Endothelial cell of umbilical vein (primary cell): ENCODE measurements around the gene NBEA. TPM values are rescaled to one million over a fixed set of nuclear protein-coding genes. Genes with fewer than 3 reads are reported as not detected.

Source experiments
- BruUV-seq: library from RNA; stranded (reverse); fragments of 400-500 nt; replicated peaks from 2 replicates; lab custom pipeline; 2021; lab: Mats Ljungman, UMichigan
- CTCF ChIA-PET: fragments of 300-600, 350-600 bp; sonication (Branson Sonifier 250); formaldehyde crosslinking; loops from one replicate; lab custom pipeline; 2021; ENCODE audit warnings: antibody characterized with exemption, inconsistent platforms; lab: Charles Lee
- POLR2A ChIA-PET: fragments of 300-600, 350-600 bp; sonication (Branson Sonifier 250); formaldehyde crosslinking; loops from one replicate; lab custom pipeline; 2021; ENCODE audit warnings: antibody characterized with exemption, inconsistent platforms; lab: Charles Lee
- DNase-seq: peaks from one replicate; pipeline ENCODE4 v3.0.0-alpha.2; 2011; ENCODE audit warnings: low read depth, low spot score
- FAIRE-seq: peaks from 2 replicates; lab custom pipeline; 2011; peaks lifted over from hg19 to GRCh38; lab: Jason Lieb, UNC
- H2AFZ ChIP-seq: 2 replicates; pipeline ENCODE4 v1.6.0; 2012; ENCODE audit warnings: low read depth, low read length, control low read depth, inconsistent platforms
- H3K27ac ChIP-seq: 2 replicates; pipeline ENCODE4 v1.5.1; 2011; ENCODE audit warnings: low read depth, mild to moderate bottlenecking, control low read depth, low read length, moderate library complexity; ENCODE audit not compliant: insufficient read depth
- H3K27me3 ChIP-seq, 2 experiments: 2 replicates each; pipeline versions ENCODE4 v1.6.0 to v1.6.1; 2011; ENCODE audit warnings: low read length in 2 of 2, mixed read lengths in 1 of 2; ENCODE audit not compliant: control insufficient read depth in 2 of 2, insufficient read depth in 2 of 2
- H3K36me3 ChIP-seq, 2 experiments: 2 replicates in 1 of 2; 3 replicates in 1 of 2; pipeline ENCODE4 v1.5.1; 2011; ENCODE audit warnings: low read length in 2 of 2, mild to moderate bottlenecking in 1 of 2, moderate library complexity in 1 of 2; ENCODE audit not compliant: control insufficient read depth in 2 of 2, insufficient read depth in 2 of 2; ENCODE audit errors: extremely low read depth in 1 of 2
- H3K4me1 ChIP-seq: 3 replicates; pipeline ENCODE4 v1.5.1; 2011; ENCODE audit warnings: mild to moderate bottlenecking, low read length; ENCODE audit not compliant: control insufficient read depth, insufficient read depth; ENCODE audit errors: extremely low read depth
- H3K4me2 ChIP-seq: 2 replicates; pipeline ENCODE4 v1.6.1; 2011; ENCODE audit warnings: low read length, control low read depth, mixed read lengths; ENCODE audit not compliant: insufficient read depth
- H3K4me3 ChIP-seq, 3 experiments: fragments of 200-600 bp in 1 of 3; sonication (generic), shearing (Covaris generic) in 1 of 3; replicated peaks in 1 of 3; 2 replicates each; pipeline ENCODE4 v1.5.1; 2011 to 2016; ENCODE audit warnings: control low read depth in 3 of 3, low read length in 3 of 3, mild to moderate bottlenecking in 2 of 3, inconsistent platforms in 1 of 3, low read depth in 1 of 3, moderate library complexity in 1 of 3; ENCODE audit not compliant: insufficient read depth in 1 of 3
- H3K79me2 ChIP-seq: 2 replicates; pipeline ENCODE4 v1.6.0; 2012; ENCODE audit warnings: low read length, inconsistent platforms; ENCODE audit not compliant: control insufficient read depth, insufficient read depth
- H3K9ac ChIP-seq: replicated peaks from 2 replicates; pipeline ENCODE3; 2011; ENCODE audit warnings: low read length, control low read depth; ENCODE audit not compliant: insufficient read depth; ENCODE audit errors: extremely low read depth
- H3K9me1 ChIP-seq: replicated peaks from 3 replicates; pipeline ENCODE4 v1.6.0; 2011; ENCODE audit warnings: mild to moderate bottlenecking, low read length; ENCODE audit not compliant: control insufficient read depth, insufficient read depth; ENCODE audit errors: extremely low read depth
- H3K9me3 ChIP-seq: replicated peaks from 2 replicates; pipeline ENCODE4 v1.5.1; 2012; ENCODE audit warnings: low read length, inconsistent platforms; ENCODE audit not compliant: control insufficient read depth, insufficient read depth
- H4K20me1 ChIP-seq: replicated peaks from 2 replicates; pipeline ENCODE3; 2011; ENCODE audit warnings: mild to moderate bottlenecking, low read length; ENCODE audit not compliant: control insufficient read depth, insufficient read depth; ENCODE audit errors: extremely low read depth
- EZH2 ChIP-seq: IDR thresholded peaks from 2 replicates; pipeline ENCODE4 v1.6.1; 2012; ENCODE audit warnings: borderline replicate concordance, low read depth, mild to moderate bottlenecking, moderate library complexity, low read length, inconsistent platforms; ENCODE audit not compliant: severe bottlenecking
- FOS ChIP-seq: IDR thresholded peaks from 2 replicates; pipeline ENCODE4 v1.6.1; 2011; ENCODE audit warnings: mild to moderate bottlenecking, low read length, moderate library complexity, borderline replicate concordance; ENCODE audit not compliant: insufficient read depth
- GATA2 ChIP-seq: IDR thresholded peaks from 2 replicates; pipeline ENCODE4 v1.7.0; 2011; ENCODE audit warnings: low read depth, mild to moderate bottlenecking, moderate library complexity, mixed read lengths, low read length; ENCODE audit not compliant: insufficient read length, insufficient read depth
- JUN ChIP-seq: IDR thresholded peaks from 2 replicates; pipeline ENCODE4 v1.6.1; 2011; ENCODE audit warnings: borderline replicate concordance, low read depth; ENCODE audit not compliant: insufficient read length, insufficient read depth
- MYC ChIP-seq: IDR thresholded peaks from one replicate; pipeline ENCODE4 v1.6.1; 2011; ENCODE audit warnings: mild to moderate bottlenecking, low read depth, low read length
- POLR2A ChIP-seq: IDR thresholded peaks from 2 replicates; pipeline ENCODE4 v1.6.1; 2012; ENCODE audit warnings: low read depth, mild to moderate bottlenecking, control low read depth, low read length
- POLR2AphosphoS5 ChIP-seq: IDR thresholded peaks from 2 replicates; pipeline ENCODE4 v1.6.1; 2012; ENCODE audit warnings: low read depth, mild to moderate bottlenecking, control low read depth, low read length, moderate library complexity; ENCODE audit not compliant: insufficient read depth
- dilution Hi-C: fragments of 300-500 bp; cut with MboI; formaldehyde crosslinking; loops from one replicate; pipeline ENCODE4 v1.15.0; 2019; ENCODE audit warnings: low sequenced_read_pairs; ENCODE audit not compliant: extremely low pct_ligation_motif_present
- intact Hi-C: fragments of 100-400 bp; cut with micrococcal nuclease; formaldehyde crosslinking; loops from one replicate; pipeline ENCODE4 v1.10.0; 2022
- polyA plus RNA-seq, 4 experiments: library from polyadenylated mRNA; depleted of rRNA in 3 of 4; stranded (reverse) in 3 of 4; unstranded in 1 of 4; fragments of >200 nt; gene quantifications; 2 replicates each; pipeline versions ENCODE4 v1.2.1 to v1.2.3, GENCODE V29; 2011 to 2012; ENCODE audit warnings: missing spikeins in 1 of 4
- total RNA-seq: library from RNA; stranded (reverse); gene quantifications from 2 replicates; pipeline ENCODE4 v1.2.3, GENCODE V29; 2021
- TF ChIP-seq, protein P1 (sequence below): IDR thresholded peaks from 2 replicates; pipeline ENCODE4 v1.6.1; 2011; ENCODE audit not compliant: insufficient read depth, insufficient read length
- TF ChIP-seq, protein P2 (sequence below), 2 donors: IDR thresholded peaks; 1 replicate in 1 of 2; 2 replicates in 1 of 2; pipeline ENCODE4 v1.5.1; 2011; ENCODE audit warnings: low read length in 2 of 2, mild to moderate bottlenecking in 2 of 2, moderate library complexity in 2 of 2, control low read depth in 1 of 2, inconsistent platforms in 1 of 2, low read depth in 1 of 2; ENCODE audit not compliant: insufficient read depth in 1 of 2; ENCODE audit errors: extremely low read depth in 1 of 2

NBEA gene
- total and polyA plus RNA-seq, 2 donors (not counting 3 experiments of a cell fraction or from before 2014, with no cell fraction given) = 3.0 to 4.8 TPM

DNA sequence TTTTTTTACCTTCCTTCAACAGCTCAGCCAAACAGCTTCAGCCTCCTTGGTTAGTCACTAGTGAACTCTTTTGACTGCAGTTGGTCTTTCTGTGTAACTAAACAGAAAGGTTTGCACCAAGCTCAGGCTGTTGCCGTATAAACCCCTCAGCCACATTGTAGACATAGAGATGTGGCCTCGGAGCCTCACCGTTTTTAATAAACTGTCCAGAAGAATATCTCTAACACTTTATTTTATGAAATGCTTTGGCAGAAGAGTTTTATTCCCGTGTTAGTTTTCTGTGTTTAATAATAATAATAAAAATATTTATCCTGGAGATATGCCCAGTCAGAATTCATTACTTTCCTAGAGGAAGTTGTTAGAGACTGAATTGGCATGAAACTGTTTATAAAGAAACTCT, 706.1 kb downstream of the NBEA start:
- no peaks in the 10 kb centered on the region for H3K36me3 ChIP-seq
- no peak overlapping the region for H3K27ac ChIP-seq
- H3K79me2 ChIP-seq = no peaks in the 10 kb centered on the region
- no peak overlapping the region for H3K4me2 ChIP-seq
- DNase-seq (peak; percentile 44), FAIRE-seq (peak; percentile 40)
- intact Hi-C loops (no loop called here), dilution Hi-C loops (no loop called here)
- H3K27me3 ChIP-seq = no peaks in the 10 kb centered on the region
- H3K9me1 ChIP-seq = no peaks in the 10 kb centered on the region
- no peak overlapping the region for H2AFZ ChIP-seq
- no peak overlapping the region for H3K4me3 ChIP-seq
- ChIA-PET POLR2A (interaction anchor here (0.6 kb wide), 1 partner anchor 23 kb away, joined by 5 read pairs; no protein-coding TSS in a partner anchor), CTCF (interaction anchor here (0.6 to 2.3 kb wide), 4 partner anchors 12 to 446 kb away, joined by 3 to 9 read pairs (median 6); no protein-coding TSS in a partner anchor)
- TF ChIP-seq GATA2 (no peak), EZH2 (no peak), FOS (no peak), JUN (no peak), POLR2A (no peak), POLR2AphosphoS5 (no peak), MYC (no peak)
- TF ChIP-seq, protein P1, sequence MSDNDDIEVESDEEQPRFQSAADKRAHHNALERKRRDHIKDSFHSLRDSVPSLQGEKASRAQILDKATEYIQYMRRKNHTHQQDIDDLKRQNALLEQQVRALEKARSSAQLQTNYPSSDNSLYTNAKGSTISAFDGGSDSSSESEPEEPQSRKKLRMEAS = no peak
- TF ChIP-seq, protein P2, sequence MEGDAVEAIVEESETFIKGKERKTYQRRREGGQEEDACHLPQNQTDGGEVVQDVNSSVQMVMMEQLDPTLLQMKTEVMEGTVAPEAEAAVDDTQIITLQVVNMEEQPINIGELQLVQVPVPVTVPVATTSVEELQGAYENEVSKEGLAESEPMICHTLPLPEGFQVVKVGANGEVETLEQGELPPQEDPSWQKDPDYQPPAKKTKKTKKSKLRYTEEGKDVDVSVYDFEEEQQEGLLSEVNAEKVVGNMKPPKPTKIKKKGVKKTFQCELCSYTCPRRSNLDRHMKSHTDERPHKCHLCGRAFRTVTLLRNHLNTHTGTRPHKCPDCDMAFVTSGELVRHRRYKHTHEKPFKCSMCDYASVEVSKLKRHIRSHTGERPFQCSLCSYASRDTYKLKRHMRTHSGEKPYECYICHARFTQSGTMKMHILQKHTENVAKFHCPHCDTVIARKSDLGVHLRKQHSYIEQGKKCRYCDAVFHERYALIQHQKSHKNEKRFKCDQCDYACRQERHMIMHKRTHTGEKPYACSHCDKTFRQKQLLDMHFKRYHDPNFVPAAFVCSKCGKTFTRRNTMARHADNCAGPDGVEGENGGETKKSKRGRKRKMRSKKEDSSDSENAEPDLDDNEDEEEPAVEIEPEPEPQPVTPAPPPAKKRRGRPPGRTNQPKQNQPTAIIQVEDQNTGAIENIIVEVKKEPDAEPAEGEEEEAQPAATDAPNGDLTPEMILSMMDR (IDR thresholded peaks at IDR 0.05; ENCODE audit: extremely low read depth in 1 of 2, insufficient read depth in 1 of 2, low read depth in 1 of 2, low read length in 2 of 2) = no peak
- H4K20me1 ChIP-seq = no peaks in the 10 kb centered on the region
- no TSS peak for BruUV-seq
- H3K4me1 ChIP-seq = no peaks in the 10 kb centered on the region
- no peak overlapping the region for H3K9ac ChIP-seq
- H3K9me3 ChIP-seq = no peaks in the 10 kb centered on the region
